Uterus (tissue), 4 donors: ENCODE measurements around the gene IBTK. TPM values are rescaled to one million over a fixed set of nuclear protein-coding genes. Genes with fewer than 3 reads are reported as not detected.

ENCODE experiments used
- DNase-seq, 2 donors: peaks; one replicate each; pipeline ENCODE4 v3.0.0-alpha.2; 2019 to 2020
- H3K27ac ChIP-seq, 2 donors: fragments of 200-600 bp; sonication (generic); 1 replicate in 1 of 2; 2 replicates in 1 of 2; pipeline ENCODE4 v1.5.1; 2016 to 2018
- H3K27me3 ChIP-seq, 2 donors: fragments of 200-600 bp; sonication (generic); one replicate each; pipeline ENCODE4 v1.5.1; 2018 to 2019; ENCODE audit warnings: control low read depth in 1 of 2
- H3K36me3 ChIP-seq, 2 donors: fragments of 200-600 bp; sonication (generic); one replicate each; pipeline ENCODE4 v1.5.1; 2019; ENCODE audit warnings: control low read depth in 1 of 2
- H3K4me1 ChIP-seq, 2 donors: fragments of 200-600 bp; sonication (generic); one replicate each; pipeline ENCODE4 v1.5.1; 2018 to 2019; ENCODE audit warnings: control low read depth in 1 of 2
- H3K4me3 ChIP-seq, 2 donors: fragments of 200-600 bp; sonication (generic); 1 replicate in 1 of 2; 2 replicates in 1 of 2; pipeline ENCODE4 v1.5.1; 2018 to 2019; ENCODE audit warnings: mild to moderate bottlenecking in 1 of 2
- H3K9me3 ChIP-seq, 2 donors: fragments of 200-600 bp; sonication (generic); one replicate each; pipeline ENCODE4 v1.5.1; 2019; ENCODE audit warnings: control low read depth in 1 of 2
- POLR2A ChIP-seq, 2 donors: fragments of 450-650 bp; IDR thresholded peaks; one replicate each; pipeline ENCODE4 v1.6.1; 2016; ENCODE audit warnings: antibody characterized with exemption in 2 of 2, mild to moderate bottlenecking in 1 of 2, moderate library complexity in 1 of 2
- intact Hi-C: fragments of 100-400 bp; cut with DNase I; formaldehyde crosslinking; loops from one replicate; pipeline ENCODE4 v1.15.1; 2023; ENCODE audit warnings: low total_unique reads
- total RNA-seq, 4 donors: library from RNA; depleted of rRNA in 3 of 4; stranded (reverse); fragments of >200 nt in 3 of 4; gene quantifications; one replicate each; pipeline versions ENCODE4 v1.1.0 to v1.2.4, GENCODE V29; 2014 to 2023
- TF ChIP-seq, protein P1 (sequence below), 4 experiments: fragments of 200-600 bp in 2 of 4; fragments of 450-650 bp in 2 of 4; sonication (generic) in 2 of 4; IDR thresholded peaks; one replicate each; pipeline ENCODE4 v1.5.1; 2016 to 2019; ENCODE audit warnings: antibody characterized with exemption in 4 of 4, mild to moderate bottlenecking in 2 of 4, moderate library complexity in 1 of 4
- donor health status: DM: yes; HTN: yes; CAD: no.

Gene IBTK
- total RNA-seq, 4 donors from 2014 or later = 17.7 to 82.6 (median 34.3) TPM

GRCh38 chr6:82245376-82245775 is 2.2 kb downstream of the IBTK start:
- Histone ChIP-seq H3K4me1 (no peaks in the 10 kb centered on the region), H3K27me3 (no peaks in the 10 kb centered on the region), H3K36me3 (no peaks in the 10 kb centered on the region), H3K27ac (no peak overlapping the region), H3K9me3 (no peaks in the 10 kb centered on the region), H3K4me3 (no peak overlapping the region)
- intact Hi-C loops = no loop called here
- TF ChIP-seq, protein P1, sequence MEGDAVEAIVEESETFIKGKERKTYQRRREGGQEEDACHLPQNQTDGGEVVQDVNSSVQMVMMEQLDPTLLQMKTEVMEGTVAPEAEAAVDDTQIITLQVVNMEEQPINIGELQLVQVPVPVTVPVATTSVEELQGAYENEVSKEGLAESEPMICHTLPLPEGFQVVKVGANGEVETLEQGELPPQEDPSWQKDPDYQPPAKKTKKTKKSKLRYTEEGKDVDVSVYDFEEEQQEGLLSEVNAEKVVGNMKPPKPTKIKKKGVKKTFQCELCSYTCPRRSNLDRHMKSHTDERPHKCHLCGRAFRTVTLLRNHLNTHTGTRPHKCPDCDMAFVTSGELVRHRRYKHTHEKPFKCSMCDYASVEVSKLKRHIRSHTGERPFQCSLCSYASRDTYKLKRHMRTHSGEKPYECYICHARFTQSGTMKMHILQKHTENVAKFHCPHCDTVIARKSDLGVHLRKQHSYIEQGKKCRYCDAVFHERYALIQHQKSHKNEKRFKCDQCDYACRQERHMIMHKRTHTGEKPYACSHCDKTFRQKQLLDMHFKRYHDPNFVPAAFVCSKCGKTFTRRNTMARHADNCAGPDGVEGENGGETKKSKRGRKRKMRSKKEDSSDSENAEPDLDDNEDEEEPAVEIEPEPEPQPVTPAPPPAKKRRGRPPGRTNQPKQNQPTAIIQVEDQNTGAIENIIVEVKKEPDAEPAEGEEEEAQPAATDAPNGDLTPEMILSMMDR (IDR thresholded peaks at IDR 0.05) = no peak
- no peak for TF ChIP-seq POLR2A (IDR thresholded peaks at IDR 0.05)
- DNase-seq = no peak

- H3K4me1 ChIP-seq = no peaks in the 10 kb centered on the region
- intact Hi-C loops = no loop called here
- no peak for DNase-seq
Observed at GRCh38 chr6:82243884-82244283, 3.7 kb downstream of the IBTK start.

DNA sequence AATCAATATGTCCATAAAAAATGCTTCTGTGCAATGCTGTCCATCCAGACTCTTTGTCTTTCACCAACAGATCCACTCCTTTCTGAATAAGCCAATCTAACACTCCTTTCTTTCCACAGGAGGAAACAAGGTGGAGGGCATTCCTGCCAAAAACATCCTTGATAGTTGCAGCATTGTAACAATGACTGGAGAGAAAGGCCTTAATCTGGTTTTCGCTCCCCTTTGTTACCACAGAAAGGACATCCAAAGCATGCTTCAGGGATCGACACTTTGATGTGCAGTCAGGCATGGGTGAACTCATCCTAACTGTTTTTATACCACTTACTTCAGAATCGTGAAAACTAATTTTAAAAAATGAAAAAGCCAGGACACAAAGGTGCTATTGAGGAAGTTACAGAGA is 7.4 kb downstream of the IBTK start:
- no peaks in the 10 kb centered on the region for H3K9me3 ChIP-seq
- no peaks in the 10 kb centered on the region for H3K27me3 ChIP-seq
- no peaks in the 10 kb centered on the region for H3K4me1 ChIP-seq
- intact Hi-C loops = no loop called here
- no peaks in the 10 kb centered on the region for H3K36me3 ChIP-seq
- no peak for DNase-seq
- TF ChIP-seq, protein P1 (IDR thresholded peaks at IDR 0.05) = no peak
- no peak for TF ChIP-seq POLR2A (IDR thresholded peaks at IDR 0.05)
- no peak overlapping the region for H3K27ac ChIP-seq
- no peak overlapping the region for H3K4me3 ChIP-seq

More at GRCh38 chr6:82243884-82244283, 3.7 kb downstream of the IBTK start:
- H3K27ac ChIP-seq = no peak overlapping the region
- no peaks in the 10 kb centered on the region for H3K27me3 ChIP-seq
- TF ChIP-seq, protein P1 (IDR thresholded peaks at IDR 0.05) = no peak
- TF ChIP-seq POLR2A (IDR thresholded peaks at IDR 0.05) = no peak
- no peaks in the 10 kb centered on the region for H3K36me3 ChIP-seq
- no peaks in the 10 kb centered on the region for H3K9me3 ChIP-seq
- no peak overlapping the region for H3K4me3 ChIP-seq

GRCh38 chr6:82239597-82239996 is 7.9 kb downstream of the IBTK start:
- TF ChIP-seq POLR2A (IDR thresholded peaks at IDR 0.05) = no peak
- Histone ChIP-seq H3K9me3 (no peaks in the 10 kb centered on the region), H3K27me3 (no peaks in the 10 kb centered on the region), H3K4me1 (no peaks in the 10 kb centered on the region), H3K27ac (no peak overlapping the region), H3K4me3 (no peak overlapping the region), H3K36me3 (no peaks in the 10 kb centered on the region)
- no peak for DNase-seq
- intact Hi-C loops = no loop called here

GRCh38 chr6:82237013-82237412 is 10.5 kb downstream of the IBTK start:
- intact Hi-C loops = no loop called here
- TF ChIP-seq, protein P1 (IDR thresholded peaks at IDR 0.05) = no peak
- no peak for TF ChIP-seq POLR2A (IDR thresholded peaks at IDR 0.05)
- no peaks in the 10 kb centered on the region for H3K27me3 ChIP-seq
- no peak overlapping the region for H3K4me3 ChIP-seq
- DNase-seq = no peak
- H3K36me3 ChIP-seq = no peaks in the 10 kb centered on the region
- no peak overlapping the region for H3K27ac ChIP-seq
- no peaks in the 10 kb centered on the region for H3K4me1 ChIP-seq
- H3K9me3 ChIP-seq = no peaks in the 10 kb centered on the region

GRCh38 chr6:82227770-82228169 is 19.8 kb downstream of the IBTK start:
- H3K27me3 ChIP-seq = no peaks in the 10 kb centered on the region
- no peak for TF ChIP-seq POLR2A (IDR thresholded peaks at IDR 0.05)
- TF ChIP-seq, protein P1 (IDR thresholded peaks at IDR 0.05) = no peak
- H3K4me3 ChIP-seq = no peak overlapping the region
- no peaks in the 10 kb centered on the region for H3K4me1 ChIP-seq
- H3K36me3 ChIP-seq = no peaks in the 10 kb centered on the region
- H3K9me3 ChIP-seq = no peaks in the 10 kb centered on the region
- no peak for DNase-seq
- intact Hi-C loops = no loop called here
- H3K27ac ChIP-seq = no peak overlapping the region
